ENCODE data around the gene MEDAG. TPM values are rescaled to one million over a fixed set of nuclear protein-coding genes. Genes with fewer than 3 reads are reported as not detected.
A peak's percentile ranks its signal among the peaks of the same experiment; 100 is the strongest.

MEDAG gene
- total RNA-seq, 3 donors from 2014 or later = not detected

DNA sequence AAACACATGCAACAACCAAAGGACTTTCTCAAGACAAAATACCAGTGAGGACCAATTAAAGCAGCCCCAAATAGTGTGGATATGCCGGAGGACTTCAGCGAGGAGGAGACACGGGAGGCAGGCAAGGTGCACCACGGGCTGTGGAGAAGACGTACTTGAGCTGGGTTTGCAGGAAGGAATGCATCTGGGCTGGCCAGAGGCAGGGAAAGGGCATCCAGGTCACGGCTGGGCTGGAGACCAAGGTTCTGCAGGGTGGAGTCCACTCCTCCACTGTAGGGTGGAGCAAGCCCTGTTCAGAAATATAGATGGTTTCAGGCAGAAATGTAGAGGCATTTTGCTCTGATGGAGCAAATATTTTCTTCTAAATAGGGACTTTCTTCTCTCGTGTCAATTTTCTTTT, 36.6 kb upstream of the MEDAG start:
- ATAC-seq (no peak), DNase-seq (no peak)
- peaks cover 2% of the 10 kb centered on the region for H3K4me1 Mint-ChIP-seq (ENCODE audit: low read depth)
- no peaks in the 10 kb centered on the region for H3K36me3 Mint-ChIP-seq (ENCODE audit: insufficient read depth)
- peaks cover 18% of the 10 kb centered on the region for H3K27me3 Mint-ChIP-seq (ENCODE audit: low read depth)
- no peak overlapping the region for H3K4me3 Mint-ChIP-seq
- no peaks in the 10 kb centered on the region for H3K9me3 Mint-ChIP-seq

DNA sequence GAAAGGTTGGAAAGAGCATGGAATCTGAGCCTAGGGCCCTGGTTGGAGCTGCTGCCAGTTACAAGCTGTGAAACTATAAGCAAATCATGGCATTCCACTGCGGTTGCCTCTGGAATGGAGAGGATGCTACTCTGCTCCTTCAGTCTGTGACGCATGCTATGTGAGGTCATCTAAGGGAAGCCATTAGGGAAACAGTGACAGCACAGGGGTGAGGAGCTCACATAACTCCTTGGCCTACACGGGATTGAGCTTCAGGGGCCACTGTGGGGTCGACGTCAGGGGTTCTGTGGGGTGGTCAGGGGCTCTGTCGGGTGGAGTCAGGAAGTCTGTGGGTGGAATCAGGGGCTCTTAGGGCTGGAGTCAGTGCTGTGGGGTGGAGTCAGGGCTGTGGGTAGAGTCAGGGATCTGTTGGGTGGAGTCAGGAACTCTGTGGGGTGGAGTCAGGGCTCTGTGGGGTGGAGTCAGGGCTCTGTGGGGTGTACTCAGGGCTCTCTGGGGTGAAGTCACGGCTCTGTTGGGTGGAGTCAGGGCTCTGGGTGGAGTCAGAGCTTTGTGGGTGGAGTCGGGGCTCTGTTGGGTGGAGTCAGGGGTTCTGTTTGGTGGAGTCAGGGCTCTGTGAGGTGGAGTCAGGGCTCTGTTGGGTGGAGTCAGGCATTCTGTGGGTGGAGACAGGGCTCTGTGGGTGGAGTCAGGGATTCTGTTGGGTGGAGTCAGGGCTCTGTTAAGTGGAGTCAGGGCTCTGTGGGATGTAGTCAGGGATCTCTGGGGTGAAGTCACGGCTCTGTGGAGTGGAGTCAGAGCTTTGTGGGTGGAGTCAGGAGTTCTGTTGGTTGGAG, 35.8 kb upstream of the MEDAG start:
- Mint-ChIP-seq H3K4me1 (ENCODE audit: low read depth) (peaks cover 2% of the 10 kb centered on the region), H3K36me3 (ENCODE audit: insufficient read depth) (no peaks in the 10 kb centered on the region), H3K27me3 (ENCODE audit: low read depth) (peaks cover 18% of the 10 kb centered on the region), H3K9me3 (no peaks in the 10 kb centered on the region), H3K4me3 (no peak overlapping the region)
- DNase-seq (no peak), ATAC-seq (peak; percentile 82 to 87)

DNA sequence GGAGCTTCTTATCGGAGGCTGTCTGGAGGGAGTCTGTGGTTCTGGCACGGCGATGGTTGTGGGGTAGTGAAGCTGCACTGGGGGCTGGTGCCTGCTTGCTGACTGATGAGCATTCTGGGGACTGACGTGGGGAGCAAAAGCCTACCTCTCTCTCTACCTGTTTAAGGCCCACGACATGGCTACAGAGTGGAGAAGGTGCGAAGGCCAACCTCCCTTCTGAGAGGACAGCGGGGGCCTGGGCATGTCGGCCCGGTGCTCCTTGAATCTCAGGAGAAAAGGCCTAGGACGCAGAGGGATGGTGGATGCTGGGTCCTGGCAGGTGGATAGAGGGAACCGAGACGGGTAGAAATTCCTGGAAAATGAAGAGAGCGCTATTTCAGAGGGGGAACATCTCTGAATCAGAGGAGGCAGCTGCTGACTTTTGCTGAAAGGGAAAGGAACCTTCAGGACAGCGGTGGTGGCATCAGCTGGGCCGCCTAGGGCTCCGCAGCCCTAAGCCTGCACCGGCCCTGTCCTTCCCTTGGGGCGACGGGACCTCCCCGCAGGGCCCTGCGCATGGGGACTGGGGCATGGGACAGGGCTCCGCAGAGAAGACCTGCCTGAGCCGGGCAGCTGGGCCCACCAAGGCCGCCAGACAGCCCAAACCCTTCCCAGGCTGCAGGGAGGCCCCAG, 35.0 kb upstream of the MEDAG start:
- H3K36me3 Mint-ChIP-seq (ENCODE audit: insufficient read depth) = no peaks in the 10 kb centered on the region
- H3K4me1 Mint-ChIP-seq (ENCODE audit: low read depth) = no peaks in the 10 kb centered on the region
- H3K27me3 Mint-ChIP-seq (ENCODE audit: low read depth) = peaks cover 21% of the 10 kb centered on the region
- DNase-seq (no peak), ATAC-seq (no peak)
- no peaks in the 10 kb centered on the region for H3K9me3 Mint-ChIP-seq
- no peak overlapping the region for H3K4me3 Mint-ChIP-seq

DNA sequence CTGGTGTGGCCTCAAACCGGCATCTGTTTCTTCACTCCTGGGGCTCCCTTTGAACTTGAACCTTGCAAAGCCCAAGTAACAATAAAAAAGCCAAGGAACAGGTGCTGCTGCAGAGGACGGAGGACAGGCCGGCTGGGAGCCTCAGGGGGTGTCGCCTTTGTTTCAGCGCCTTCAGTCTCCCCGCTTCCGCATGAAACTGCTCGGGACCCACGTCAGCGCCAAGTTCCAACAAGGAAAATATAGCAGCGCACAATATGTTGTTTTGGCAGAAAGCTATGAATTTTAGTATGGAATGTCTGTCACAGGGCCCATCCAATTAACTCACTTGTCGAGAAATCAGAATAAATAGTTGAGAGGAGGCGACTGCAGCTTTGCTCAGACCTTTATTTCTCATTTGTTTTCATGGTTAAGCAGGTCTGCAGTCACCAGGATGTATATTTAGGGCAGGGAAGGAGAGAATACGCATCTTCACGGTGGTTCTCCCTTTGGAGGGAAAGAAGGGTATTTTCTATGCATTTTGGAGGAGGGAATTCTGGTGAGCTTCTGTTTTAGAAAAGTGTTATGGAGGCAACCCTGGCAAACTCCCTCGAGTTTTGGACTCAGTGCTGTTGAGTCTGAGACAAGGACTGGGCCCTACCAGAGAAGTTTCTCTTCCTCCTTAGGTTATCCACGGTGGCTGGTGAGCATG, 34.3 kb upstream of the MEDAG start:
- Mint-ChIP-seq H3K27me3 (ENCODE audit: low read depth) (peaks cover 21% of the 10 kb centered on the region), H3K4me3 (no peak overlapping the region), H3K36me3 (ENCODE audit: insufficient read depth) (no peaks in the 10 kb centered on the region), H3K9me3 (no peaks in the 10 kb centered on the region), H3K4me1 (ENCODE audit: low read depth) (no peaks in the 10 kb centered on the region)
- DNase-seq = no peak
- ATAC-seq = no peak

DNA sequence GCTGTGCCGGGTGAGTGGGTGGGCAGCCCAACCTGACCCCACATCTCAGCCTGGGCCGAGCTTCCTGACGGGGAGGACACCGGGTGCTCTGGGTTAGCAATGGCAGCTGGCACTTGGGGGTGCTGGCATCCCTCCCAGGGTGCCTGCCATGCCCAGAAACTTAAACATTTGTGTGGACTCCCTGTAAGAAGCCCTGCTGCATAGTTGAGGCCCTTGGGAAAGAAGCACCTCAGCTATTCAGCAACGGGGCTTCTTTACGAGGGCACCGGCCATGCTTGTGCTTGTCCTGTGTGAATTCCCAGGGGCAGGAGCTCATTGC, 33.8 kb upstream of the MEDAG start:
- no peaks in the 10 kb centered on the region for H3K9me3 Mint-ChIP-seq
- H3K4me3 Mint-ChIP-seq = no peak overlapping the region
- H3K36me3 Mint-ChIP-seq (ENCODE audit: insufficient read depth) = no peaks in the 10 kb centered on the region
- no peak for ATAC-seq
- peaks cover 21% of the 10 kb centered on the region for H3K27me3 Mint-ChIP-seq (ENCODE audit: low read depth)
- DNase-seq = no peak
- no peaks in the 10 kb centered on the region for H3K4me1 Mint-ChIP-seq (ENCODE audit: low read depth)

DNA sequence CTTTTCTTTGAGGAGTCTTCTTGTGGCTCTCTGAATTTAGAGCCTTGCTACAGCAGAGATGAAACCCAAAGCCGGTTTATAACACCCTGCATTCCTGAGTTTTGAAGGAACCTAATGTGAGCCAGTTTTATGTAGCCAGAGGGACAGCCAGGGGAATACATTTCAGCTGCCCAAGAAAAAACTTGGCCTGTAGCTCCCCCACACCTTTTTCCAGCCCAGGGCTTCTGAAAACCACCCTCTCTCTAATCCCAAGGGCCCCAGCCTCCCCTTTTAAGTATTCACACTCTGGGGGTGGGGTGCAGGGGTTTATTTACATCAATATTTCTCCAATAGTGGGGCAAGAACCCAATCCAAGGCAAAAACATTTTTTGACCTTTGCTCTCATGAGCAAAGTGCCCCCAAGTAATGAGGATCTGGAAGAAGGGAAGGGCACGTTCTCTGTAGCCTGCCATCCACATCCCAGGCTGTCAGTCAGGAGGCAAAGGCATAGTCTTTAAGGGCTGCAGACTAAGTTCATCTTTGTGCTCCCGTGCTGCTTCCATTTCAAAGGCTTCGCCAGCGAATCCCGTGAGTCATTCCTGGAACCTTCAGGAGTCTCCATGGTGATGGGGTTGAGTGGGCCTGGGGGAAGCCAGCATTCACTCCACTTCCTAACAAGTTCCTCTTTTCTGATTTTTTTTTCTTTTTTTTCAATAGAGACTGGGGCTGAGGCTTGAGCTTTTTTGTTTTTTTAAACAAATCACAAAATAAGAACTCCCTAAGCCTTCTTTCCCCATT, 33.2 kb upstream of the MEDAG start:
- H3K4me1 Mint-ChIP-seq (ENCODE audit: low read depth) = no peaks in the 10 kb centered on the region
- H3K4me3 Mint-ChIP-seq = no peak overlapping the region
- peaks cover 21% of the 10 kb centered on the region for H3K27me3 Mint-ChIP-seq (ENCODE audit: low read depth)
- no peak for DNase-seq
- no peak for ATAC-seq
- H3K9me3 Mint-ChIP-seq = no peaks in the 10 kb centered on the region
- H3K36me3 Mint-ChIP-seq (ENCODE audit: insufficient read depth) = no peaks in the 10 kb centered on the region

DNA sequence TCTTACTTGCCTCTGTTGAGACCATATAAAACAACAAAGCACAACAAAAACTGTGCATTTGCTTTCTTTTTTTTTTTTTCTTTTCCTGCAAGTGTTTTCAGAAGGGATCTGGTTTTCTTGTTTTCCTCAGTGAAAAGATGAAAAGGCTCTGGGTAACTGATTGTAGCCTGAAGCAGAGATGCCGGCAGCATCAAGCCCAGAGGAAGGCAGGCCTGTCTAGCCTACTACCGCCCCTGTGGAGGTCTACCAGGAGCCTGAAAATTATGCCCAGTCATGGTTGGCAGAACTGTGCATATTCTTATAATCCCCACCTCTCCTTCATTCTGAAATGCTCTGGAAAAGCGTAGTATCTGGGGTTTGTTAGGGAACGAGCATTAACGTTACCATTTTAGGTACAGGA, 32.6 kb upstream of the MEDAG start:
- Mint-ChIP-seq H3K9me3 (no peaks in the 10 kb centered on the region), H3K36me3 (ENCODE audit: insufficient read depth) (no peaks in the 10 kb centered on the region), H3K4me3 (no peak overlapping the region), H3K4me1 (ENCODE audit: low read depth) (no peaks in the 10 kb centered on the region), H3K27me3 (ENCODE audit: low read depth) (peaks cover 21% of the 10 kb centered on the region)
- no peak for ATAC-seq
- DNase-seq = no peak

DNA sequence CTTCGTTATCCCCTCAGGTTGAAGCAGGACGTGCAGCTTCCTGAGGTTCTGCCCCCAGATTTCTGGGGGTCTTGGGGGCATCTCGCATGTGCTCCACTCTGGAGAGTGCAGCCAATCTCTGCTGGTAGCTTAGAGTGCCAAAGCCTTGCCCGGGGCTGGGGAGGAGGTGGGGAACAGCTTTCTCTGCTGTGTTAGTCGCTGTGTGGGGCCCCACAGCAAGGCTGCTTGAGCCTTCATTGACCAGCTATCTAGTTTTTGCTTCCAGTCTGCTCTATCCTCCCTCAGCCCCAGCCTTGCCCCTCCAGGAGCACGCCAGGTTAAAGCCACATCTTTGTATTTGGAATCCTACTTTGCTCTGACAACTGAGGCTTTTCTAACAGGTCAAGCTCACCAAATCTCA, 32.0 kb upstream of the MEDAG start:
- ATAC-seq (no peak), DNase-seq (no peak)
- Mint-ChIP-seq H3K9me3 (no peaks in the 10 kb centered on the region), H3K4me3 (no peak overlapping the region), H3K4me1 (ENCODE audit: low read depth) (no peaks in the 10 kb centered on the region), H3K27me3 (ENCODE audit: low read depth) (peaks cover 21% of the 10 kb centered on the region), H3K36me3 (ENCODE audit: insufficient read depth) (no peaks in the 10 kb centered on the region)

DNA sequence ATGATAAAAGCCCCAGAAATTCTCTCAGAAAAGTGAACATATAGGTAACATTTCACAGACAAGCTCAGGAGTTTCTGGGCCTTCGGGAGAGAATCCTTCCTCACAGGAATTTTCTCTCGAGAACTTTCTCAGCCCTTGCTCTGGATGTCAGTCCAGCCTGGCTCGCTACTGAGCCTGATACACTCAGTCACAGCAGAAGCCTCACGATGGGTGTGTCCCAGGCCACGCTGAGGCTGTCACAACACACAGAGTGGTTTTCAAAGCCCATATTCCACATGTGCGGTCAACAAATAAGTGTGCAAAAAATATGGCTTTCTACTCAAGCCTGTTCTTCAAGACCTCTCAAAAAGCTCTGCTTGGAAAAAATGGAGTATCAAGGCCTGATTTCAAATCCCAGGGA, 31.5 kb upstream of the MEDAG start:
- H3K36me3 Mint-ChIP-seq (ENCODE audit: insufficient read depth) = no peaks in the 10 kb centered on the region
- H3K27me3 Mint-ChIP-seq (ENCODE audit: low read depth) = peaks cover 18% of the 10 kb centered on the region
- no peaks in the 10 kb centered on the region for H3K9me3 Mint-ChIP-seq
- DNase-seq = no peak
- H3K4me3 Mint-ChIP-seq = no peak overlapping the region
- no peaks in the 10 kb centered on the region for H3K4me1 Mint-ChIP-seq (ENCODE audit: low read depth)
- no peak for ATAC-seq

DNA sequence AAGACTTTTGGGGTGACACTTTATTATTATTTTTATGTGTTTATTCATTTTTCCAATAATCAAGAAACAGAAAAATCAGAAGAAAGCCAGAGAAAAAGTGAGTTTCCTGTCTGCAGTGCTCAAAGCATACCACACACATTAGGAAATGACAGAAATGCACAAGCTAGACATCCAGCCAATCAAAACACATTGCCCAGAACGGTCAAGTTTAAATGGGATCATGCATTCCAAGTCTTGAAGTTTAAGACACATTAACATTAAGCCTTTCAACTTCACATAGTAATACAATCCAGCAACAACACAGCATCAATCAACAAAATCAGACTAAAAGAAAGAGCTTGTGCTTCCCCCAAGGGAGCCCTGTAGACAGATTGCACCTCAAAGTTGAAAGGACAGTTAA, 28.7 kb upstream of the MEDAG start:
- Mint-ChIP-seq H3K4me1 (ENCODE audit: low read depth) (no peaks in the 10 kb centered on the region), H3K9me3 (no peaks in the 10 kb centered on the region), H3K27me3 (ENCODE audit: low read depth) (peaks cover 20% of the 10 kb centered on the region), H3K4me3 (no peak overlapping the region), H3K36me3 (ENCODE audit: insufficient read depth) (no peaks in the 10 kb centered on the region)
- DNase-seq (no peak), ATAC-seq (no peak)

DNA sequence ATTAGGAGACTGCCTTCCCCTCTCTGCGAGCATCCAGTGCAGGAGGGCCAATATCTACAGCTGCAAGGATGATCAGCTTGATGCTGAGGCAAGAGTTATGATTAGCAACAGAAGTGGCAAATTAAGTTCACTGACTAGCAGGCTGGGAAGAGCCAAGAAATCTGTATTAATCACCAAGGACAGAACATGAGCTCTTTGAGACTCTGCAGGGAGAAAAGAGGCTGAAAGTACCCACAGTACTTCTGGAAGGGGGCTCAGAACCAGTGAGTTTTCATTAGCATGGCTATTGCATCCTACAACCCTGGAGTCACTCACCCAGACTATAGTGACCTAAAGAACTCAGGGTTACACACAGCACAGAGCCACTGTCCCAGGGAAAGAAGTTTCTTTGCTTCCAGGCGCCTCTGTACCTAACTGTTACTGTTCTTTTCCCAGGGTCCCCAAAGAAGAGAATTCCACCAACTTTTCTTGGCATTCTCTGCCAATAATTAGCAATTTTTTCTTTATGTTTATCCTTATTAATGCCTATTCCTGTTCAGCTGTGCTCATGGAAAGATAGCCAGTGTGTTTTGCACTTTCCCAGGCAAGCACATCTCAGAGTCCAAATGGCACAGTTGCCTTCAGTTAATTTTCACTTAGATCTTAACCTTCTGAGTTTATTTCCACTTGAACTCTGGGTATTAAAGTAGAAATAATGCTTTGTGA, 25.8 kb upstream of the MEDAG start:
- DNase-seq (no peak), ATAC-seq (no peak)
- H3K36me3 Mint-ChIP-seq (ENCODE audit: insufficient read depth) = no peaks in the 10 kb centered on the region
- no peak overlapping the region for H3K4me3 Mint-ChIP-seq
- peaks cover 6% of the 10 kb centered on the region for H3K9me3 Mint-ChIP-seq
- H3K4me1 Mint-ChIP-seq (ENCODE audit: low read depth) = peaks cover 7% of the 10 kb centered on the region
- H3K27me3 Mint-ChIP-seq (ENCODE audit: low read depth) = peaks cover 16% of the 10 kb centered on the region

DNA sequence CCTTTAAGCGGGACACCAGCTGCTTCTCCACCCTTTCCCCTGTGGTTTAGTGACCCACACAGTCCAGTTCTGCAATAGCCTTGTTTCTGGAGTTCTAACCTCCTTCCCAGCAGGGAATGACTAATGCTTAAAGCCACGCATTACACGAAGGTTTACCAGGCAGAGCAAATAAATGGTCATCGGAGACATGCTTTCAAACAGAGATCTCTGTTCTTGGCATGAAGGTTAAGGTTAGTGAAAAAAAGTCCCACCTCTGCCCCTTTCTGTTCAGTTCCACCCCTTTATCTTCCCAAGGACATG, 25.3 kb upstream of the MEDAG start:
- Mint-ChIP-seq H3K36me3 (ENCODE audit: insufficient read depth) (no peaks in the 10 kb centered on the region), H3K4me3 (no peak overlapping the region), H3K27me3 (ENCODE audit: low read depth) (peaks cover 13% of the 10 kb centered on the region), H3K9me3 (peaks cover 6% of the 10 kb centered on the region), H3K4me1 (ENCODE audit: low read depth) (peaks cover 7% of the 10 kb centered on the region)
- ATAC-seq (no peak), DNase-seq (no peak)

DNA sequence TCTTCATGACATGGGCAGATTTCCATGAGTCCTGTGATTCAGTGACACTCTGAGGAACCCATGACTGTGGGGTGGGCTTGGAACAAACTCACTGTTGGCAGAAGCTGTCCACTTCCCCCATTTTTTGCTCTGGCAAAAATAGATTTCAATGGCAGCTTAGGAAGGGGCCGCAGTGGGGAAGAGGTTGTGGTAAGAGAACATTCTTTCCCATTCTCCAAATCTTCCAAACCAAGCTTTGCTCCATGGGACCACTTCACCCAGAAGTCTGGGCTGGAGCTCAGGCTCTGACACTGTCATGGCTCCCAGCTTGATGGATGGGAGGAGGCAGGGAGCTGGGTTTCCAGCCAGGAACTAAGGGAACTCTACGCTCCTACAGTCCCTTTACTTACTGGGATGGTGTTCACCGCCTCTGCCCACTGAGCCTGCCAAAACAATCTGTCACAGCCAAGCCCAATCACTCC, 24.9 kb upstream of the MEDAG start:
- Mint-ChIP-seq H3K9me3 (peaks cover 6% of the 10 kb centered on the region), H3K36me3 (ENCODE audit: insufficient read depth) (no peaks in the 10 kb centered on the region), H3K4me1 (ENCODE audit: low read depth) (peaks cover 7% of the 10 kb centered on the region), H3K27me3 (ENCODE audit: low read depth) (peaks cover 13% of the 10 kb centered on the region), H3K4me3 (no peak overlapping the region)
- no peak for ATAC-seq
- DNase-seq = no peak
